Stomach (tissue), 4 donors: ENCODE results near the gene BSCL2.

ENCODE experiments used
- CTCF ChIP-seq, 7 experiments: fragments of 450-650 bp in 4 of 7; fragments of 200-600 bp in 3 of 7; sonication (generic) in 3 of 7; IDR thresholded peaks; one replicate each; pipeline ENCODE4 v1.5.1; 2016 to 2019; ENCODE audit warnings: antibody characterized with exemption in 7 of 7, control low read depth in 2 of 7, mild to moderate bottlenecking in 1 of 7
- EP300 ChIP-seq: sonication (generic); formaldehyde crosslinking; IDR thresholded peaks from one replicate; pipeline ENCODE4 v1.6.1; 2017; ENCODE audit warnings: antibody characterized with exemption
- POLR2A ChIP-seq, 4 donors: fragments of 450-650 bp; IDR thresholded peaks; one replicate each; pipeline ENCODE4 v1.6.1; 2016; ENCODE audit warnings: antibody characterized with exemption in 4 of 4, control low read depth in 2 of 4, mild to moderate bottlenecking in 1 of 4, moderate library complexity in 1 of 4
- POLR2AphosphoS5 ChIP-seq, 3 donors: sonication (generic); formaldehyde crosslinking; IDR thresholded peaks; one replicate each; pipeline ENCODE4 v1.6.1; 2016; ENCODE audit warnings: antibody characterized with exemption in 3 of 3

GRCh38 chr11:62667460-62667859 lies 39.8 kb downstream of the BSCL2 start:
- TF ChIP-seq CTCF (IDR thresholded peaks at IDR 0.05) (no peak), POLR2A (IDR thresholded peaks at IDR 0.05) (no peak), POLR2AphosphoS5 (IDR thresholded peaks at IDR 0.05) (no peak), EP300 (no peak)
